Right lobe of liver (tissue), 6 donors: ENCODE measurements around the gene FANCC. TPM values are rescaled to one million over a fixed set of nuclear protein-coding genes. Genes with fewer than 3 reads are reported as not detected.

Source experiments
- ATAC-seq, 4 donors: fragments of 200-7000 bp; cut with Tn5 transposase; one replicate each; pipeline ENCODE4 v1.9.1; 2020; ENCODE audit warnings: mild to moderate bottlenecking in 4 of 4, moderate library complexity in 4 of 4
- DNase-seq, 3 donors: peaks; one replicate each; pipeline ENCODE4 v3.0.0-alpha.2; 2020
- H3K27ac ChIP-seq, 3 donors: fragments of 200-600 bp; one replicate each; pipeline ENCODE4 v1.8.0; 2022
- H3K27me3 ChIP-seq, 2 donors: fragments of 200-600 bp; one replicate each; pipeline ENCODE4 v1.8.0; 2022
- H3K36me3 ChIP-seq, 4 donors: fragments of 200-600 bp; sonication (generic) in 1 of 4; one replicate each; pipeline versions ENCODE4 v1.5.1 to v1.8.0; 2017 to 2022; ENCODE audit warnings: control low read depth in 1 of 4
- H3K4me1 ChIP-seq, 4 donors: fragments of 200-600 bp; sonication (generic) in 1 of 4; one replicate each; pipeline versions ENCODE4 v1.5.1 to v1.8.0; 2017 to 2022; ENCODE audit warnings: control low read depth in 1 of 4
- H3K4me3 ChIP-seq, 3 donors: fragments of 200-600 bp; one replicate each; pipeline ENCODE4 v1.8.0; 2022
- H3K9me3 ChIP-seq, 4 donors: fragments of 200-600 bp; sonication (generic) in 1 of 4; one replicate each; pipeline versions ENCODE4 v1.5.1 to v1.8.0; 2017 to 2022; ENCODE audit warnings: control low read depth in 1 of 4
- CTCF ChIP-seq, 4 donors: fragments of 200-600 bp in 3 of 4; fragments of 450-650 bp in 1 of 4; IDR thresholded peaks; one replicate each; pipeline versions ENCODE4 v1.5.1 to v1.8.0; 2016 to 2022; ENCODE audit warnings: antibody characterized with exemption in 4 of 4, mild to moderate bottlenecking in 2 of 4
- POLR2A ChIP-seq: fragments of 450-650 bp; IDR thresholded peaks from one replicate; pipeline ENCODE4 v1.6.1; 2017; ENCODE audit warnings: antibody characterized with exemption, mild to moderate bottlenecking
- WGBS: methylation state at CpG from one replicate; pipeline ENCODE4 v1.1.6; 2018; ENCODE audit warnings: low coverage, low lambda C conversion rate; ENCODE audit not compliant: insufficient coverage; ENCODE audit errors: missing lambda C conversion rate; 5-methylcytosine and 5-hydroxymethylcytosine counted together
- intact Hi-C, 2 donors: fragments of 100-400 bp; cut with DNase I; formaldehyde crosslinking; loops; one replicate each; pipeline versions ENCODE4 v1.11.2 to v1.14.1; 2022
- total RNA-seq, 6 experiments: library from RNA; depleted of rRNA in 2 of 6; stranded (reverse); fragments of >200 nt in 2 of 6; fragmentation: NEBNext Ultra II Directional in 3 of 6; extraction: Animal tissue kit (Norgen Biotek cat#: 25700) in 3 of 6; gene quantifications; one replicate each; pipeline versions ENCODE4 v1.1.0 to v1.2.4, GENCODE V29; 2016 to 2023
- donor health status: DM: no; HTN: yes; CAD: no.
- donor health status: DM: no; HTN: no; CAD: no.
- donor health status: DM: no; HTN: no; CAD: no.
- donor health status: DM: no; HTN: yes; CAD: no.
- donor health status: DM: no; HTN: yes; CAD: no.

Gene FANCC
- total RNA-seq, 6 experiments from 2014 or later, result 8.1 to 27.9 (median 13.2) TPM

GRCh38 chr9:95230046-95230445, 87.5 kb downstream of the FANCC start:
- peak in 1 of 4 donors; percentile 10 for TF ChIP-seq CTCF (IDR thresholded peaks at IDR 0.05)
- no peak for TF ChIP-seq POLR2A
- intact Hi-C loops, result no loop called here
- ATAC-seq (peak in 2 of 4 donors; percentile 23 to 41), DNase-seq (no peak)
- Histone ChIP-seq H3K4me1 (peaks cover 0 to 18% (median 7%) of the 10 kb centered on the region in 4 donors), H3K4me3 (no peak overlapping the region), H3K27me3 (no peaks in the 10 kb centered on the region), H3K27ac (no peak overlapping the region), H3K36me3 (no peaks in the 10 kb centered on the region), H3K9me3 (no peaks in the 10 kb centered on the region)
- WGBS, result 100% methylated on average over 1 of the region's 6 CpGs

- DNase-seq (no peak), ATAC-seq (peak; percentile 56 to 84 (median 64))
- 19% methylated on average over 3 of the region's 4 CpGs for WGBS
- no peak overlapping the region for H3K27ac ChIP-seq
- no peak for TF ChIP-seq POLR2A
- TF ChIP-seq CTCF (IDR thresholded peaks at IDR 0.05), result no peak
- no peak overlapping the region for H3K4me3 ChIP-seq
- no peaks in the 10 kb centered on the region for H3K9me3 ChIP-seq
- H3K36me3 ChIP-seq, result no peaks in the 10 kb centered on the region
- H3K27me3 ChIP-seq, result no peaks in the 10 kb centered on the region
- peaks cover 0 to 24% (median 7%) of the 10 kb centered on the region in 4 donors for H3K4me1 ChIP-seq
- intact Hi-C loops, result no loop called here
Observed at GRCh38 chr9:95229230-95229915, 88.1 kb downstream of the FANCC start.

DNA sequence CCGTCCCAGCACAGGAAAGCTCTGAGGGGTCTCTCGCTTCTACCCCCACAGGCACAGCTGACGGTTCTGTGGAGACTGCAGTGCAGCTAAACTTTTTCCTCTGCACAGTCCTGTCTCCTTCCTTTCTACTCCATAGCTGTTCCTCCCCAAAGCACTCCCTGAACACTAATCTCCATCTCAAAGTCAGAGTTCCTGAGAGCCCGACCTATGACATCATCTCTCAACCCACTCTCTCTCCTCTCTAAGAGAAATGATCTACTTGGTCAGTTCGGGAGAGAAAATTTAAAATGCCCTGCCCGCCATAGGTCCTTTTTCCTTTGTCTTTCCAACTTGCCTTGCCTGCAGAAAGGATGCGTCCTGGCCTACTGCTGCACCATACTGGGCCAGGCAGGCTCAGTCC, 90.6 kb downstream of the FANCC start:
- no peak for DNase-seq
- H3K36me3 ChIP-seq, result no peaks in the 10 kb centered on the region
- WGBS, result 90% methylated on average over 5 of the region's 7 CpGs
- no peaks in the 10 kb centered on the region for H3K9me3 ChIP-seq
- no peaks in the 10 kb centered on the region for H3K27me3 ChIP-seq
- H3K4me3 ChIP-seq, result no peak overlapping the region
- TF ChIP-seq CTCF (IDR thresholded peaks at IDR 0.05) (no peak), POLR2A (no peak)
- intact Hi-C loops, result no loop called here
- peaks cover 0 to 24% (median 7%) of the 10 kb centered on the region in 4 donors for H3K4me1 ChIP-seq
- no peak overlapping the region for H3K27ac ChIP-seq
- peak in 1 of 4 donors; percentile 6 for ATAC-seq

GRCh38 chr9:95225726-95226106, 91.8 kb downstream of the FANCC start:
- no peak for ATAC-seq

More at GRCh38 chr9:95225726-95226106, 91.8 kb downstream of the FANCC start:
- H3K4me3 ChIP-seq, result no peak overlapping the region
- DNase-seq, result no peak
- intact Hi-C loops, result no loop called here
- no peaks in the 10 kb centered on the region for H3K27me3 ChIP-seq
- no peak for TF ChIP-seq CTCF (IDR thresholded peaks at IDR 0.05)
- TF ChIP-seq POLR2A, result no peak
- H3K9me3 ChIP-seq, result no peaks in the 10 kb centered on the region
- no peaks in the 10 kb centered on the region for H3K36me3 ChIP-seq
- no peak overlapping the region for H3K27ac ChIP-seq
- H3K4me1 ChIP-seq, result peaks cover 0 to 24% (median 7%) of the 10 kb centered on the region in 4 donors
